ENCODE data around the gene SLC8A2.

The SLC8A2 gene

DNA sequence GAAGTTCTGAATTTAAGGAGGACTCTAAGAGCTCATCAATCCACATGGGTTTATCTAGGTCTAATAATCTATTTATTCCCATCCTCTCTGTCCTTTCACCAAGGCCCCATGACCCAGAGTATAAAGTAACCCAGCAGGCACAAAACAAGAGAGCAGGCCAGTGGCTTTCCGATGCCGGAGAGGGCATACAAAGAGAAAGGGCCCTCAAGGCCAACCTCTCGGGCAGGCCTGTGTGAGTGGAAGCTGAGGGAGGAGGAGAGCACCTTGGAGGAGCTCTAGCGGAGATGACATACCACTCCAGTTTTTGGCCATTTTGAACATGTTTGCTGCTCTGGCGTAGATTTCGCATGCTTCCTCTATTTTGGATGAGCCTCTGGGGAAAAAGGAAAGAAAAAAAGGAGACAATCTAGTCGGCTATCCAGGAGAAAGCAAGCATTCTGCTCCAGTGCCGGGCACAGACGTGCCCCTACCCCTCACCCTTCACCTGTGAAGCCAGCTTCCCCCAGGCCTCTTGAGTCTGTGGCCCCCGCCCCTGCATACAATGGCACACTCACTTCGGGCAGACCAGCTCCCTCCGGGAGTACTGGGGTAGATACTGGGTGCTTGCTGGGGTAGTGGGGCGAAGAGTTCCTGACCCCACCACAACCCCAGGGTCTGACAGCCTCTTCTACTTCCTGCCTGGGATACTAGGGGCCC, 31.6 kb upstream of the SLC8A2 start:
- DNase-seq: no peak

GRCh38 chr19:47499863-47500830, 28.5 kb upstream of the SLC8A2 start:
- DNase-seq: no peak

DNA sequence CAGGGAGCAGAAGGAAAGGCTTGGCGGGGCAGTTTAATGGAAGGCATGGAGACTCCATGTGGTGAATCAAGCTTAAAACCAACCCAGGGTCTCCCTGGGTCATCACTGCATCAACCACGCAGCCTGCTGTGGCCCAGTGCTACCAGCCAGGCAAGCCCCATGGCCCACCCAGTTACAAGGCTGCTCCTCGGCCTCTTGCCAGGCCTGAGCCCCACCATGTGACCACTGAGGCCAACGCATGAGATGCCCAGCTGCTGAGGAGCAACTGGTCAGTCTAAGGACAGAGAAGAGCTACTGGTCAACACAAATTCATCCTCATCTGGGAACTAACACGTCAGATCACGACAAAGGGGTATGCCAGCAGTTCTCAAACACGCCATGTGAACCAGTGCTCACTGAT, 27.7 kb upstream of the SLC8A2 start:
- DNase-seq: no peak

DNA sequence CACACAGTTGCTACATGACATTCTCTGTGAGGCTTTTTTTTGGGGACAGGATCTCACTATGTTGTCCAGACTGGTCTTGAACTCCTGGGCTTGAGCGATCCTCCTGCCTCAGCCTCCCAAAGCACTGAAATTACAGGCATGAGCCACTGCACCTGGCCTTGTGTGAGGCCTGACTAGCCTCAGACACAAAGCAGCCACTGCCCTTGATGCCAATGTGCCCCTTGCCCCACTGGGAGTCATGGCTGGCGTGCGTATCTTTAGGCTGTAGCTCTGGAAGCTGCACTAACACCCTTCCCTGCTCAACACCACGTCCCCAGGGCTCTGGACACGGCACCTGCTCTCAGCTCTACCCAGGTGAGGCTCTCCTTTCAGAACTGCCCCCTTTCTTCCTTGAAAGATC, 26.9 kb upstream of the SLC8A2 start:
- no peak for DNase-seq

- DNase-seq: no peak
These were observed 26.3 kb upstream of the SLC8A2 start for GRCh38 chr19:47497821-47498520.

DNA sequence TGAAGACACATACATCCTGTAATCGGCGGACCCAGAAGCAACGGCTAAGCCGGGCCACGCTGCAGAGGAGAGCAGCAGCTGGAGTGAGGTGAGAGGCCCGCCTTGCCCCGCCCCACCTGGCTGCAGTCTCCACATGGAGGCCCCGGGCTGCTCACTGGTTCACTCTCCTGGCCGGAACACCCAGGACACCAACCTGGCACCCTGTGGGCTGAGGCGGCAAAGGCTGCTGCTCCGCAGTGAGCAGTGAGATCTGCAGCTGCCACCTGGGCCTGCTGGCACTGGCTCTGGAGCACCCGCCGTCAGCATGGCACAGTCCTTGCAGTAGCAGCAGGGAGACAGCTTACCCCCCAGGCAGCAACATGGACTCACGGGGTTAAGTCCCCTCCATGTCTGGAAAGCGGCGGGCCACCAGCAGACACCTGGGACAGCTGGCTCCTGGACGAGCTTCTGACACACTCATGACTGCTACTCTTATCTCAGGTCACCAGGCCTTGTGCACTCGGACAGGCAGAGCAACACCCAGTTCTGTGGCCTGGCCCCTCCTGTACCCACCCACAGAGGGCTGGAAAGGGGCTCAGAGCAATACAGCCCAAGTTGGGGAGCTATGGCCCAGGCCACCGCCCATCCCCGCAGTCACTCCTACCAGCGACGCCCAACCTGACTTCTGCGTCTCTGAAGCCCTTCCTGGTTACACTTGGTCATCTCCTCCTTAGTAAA, 25.5 kb upstream of the SLC8A2 start:
- no peak for DNase-seq

GRCh38 chr19:47495478-47496372, 24.0 kb upstream of the SLC8A2 start:
- no peak for DNase-seq

- no peak for DNase-seq
These were observed 23.0 kb upstream of the SLC8A2 start for GRCh38 chr19:47494729-47495128.

GRCh38 chr19:47494211-47494547, 22.5 kb upstream of the SLC8A2 start:
- no peak for DNase-seq

DNA sequence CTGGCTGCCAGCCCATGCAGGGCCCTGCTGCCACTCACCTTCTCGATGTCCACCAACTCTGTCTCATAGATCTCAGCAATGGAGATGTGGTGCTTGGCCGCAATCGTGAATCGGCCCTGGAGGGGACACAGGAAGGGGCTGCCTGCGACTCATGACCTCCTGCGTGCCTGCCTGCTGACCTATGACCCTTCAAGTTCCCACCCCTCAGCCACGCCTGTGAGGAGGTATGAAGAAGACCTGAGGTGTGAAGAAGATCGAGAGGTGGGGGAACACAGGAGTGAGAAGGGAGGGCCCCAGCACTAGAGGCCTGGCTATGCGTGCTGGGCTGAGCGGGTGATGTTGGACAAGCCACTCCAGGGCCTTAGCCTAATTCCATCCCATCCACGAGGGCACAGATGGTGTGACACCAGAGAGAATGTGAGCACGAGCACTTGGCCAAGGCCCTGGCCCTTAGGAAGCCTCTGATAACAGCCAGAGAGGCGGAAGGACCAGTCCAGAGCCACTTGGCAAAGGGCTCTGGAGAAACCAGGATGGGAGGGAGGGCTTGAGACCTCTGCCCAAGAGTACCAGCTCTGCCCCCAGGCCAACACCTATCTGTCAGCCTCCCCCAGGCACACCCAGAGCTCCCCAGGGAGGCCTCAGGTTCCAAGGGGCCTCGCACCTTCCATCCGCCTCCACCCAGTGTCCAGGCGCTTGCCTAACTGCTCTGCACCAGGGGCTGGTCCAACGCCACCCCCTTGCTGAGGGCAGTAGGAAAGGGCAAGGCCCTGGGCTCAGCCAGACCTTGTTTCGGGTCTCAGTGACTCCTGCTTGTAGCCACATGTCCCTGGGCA, 21.9 kb upstream of the SLC8A2 start:
- DNase-seq: no peak

DNA sequence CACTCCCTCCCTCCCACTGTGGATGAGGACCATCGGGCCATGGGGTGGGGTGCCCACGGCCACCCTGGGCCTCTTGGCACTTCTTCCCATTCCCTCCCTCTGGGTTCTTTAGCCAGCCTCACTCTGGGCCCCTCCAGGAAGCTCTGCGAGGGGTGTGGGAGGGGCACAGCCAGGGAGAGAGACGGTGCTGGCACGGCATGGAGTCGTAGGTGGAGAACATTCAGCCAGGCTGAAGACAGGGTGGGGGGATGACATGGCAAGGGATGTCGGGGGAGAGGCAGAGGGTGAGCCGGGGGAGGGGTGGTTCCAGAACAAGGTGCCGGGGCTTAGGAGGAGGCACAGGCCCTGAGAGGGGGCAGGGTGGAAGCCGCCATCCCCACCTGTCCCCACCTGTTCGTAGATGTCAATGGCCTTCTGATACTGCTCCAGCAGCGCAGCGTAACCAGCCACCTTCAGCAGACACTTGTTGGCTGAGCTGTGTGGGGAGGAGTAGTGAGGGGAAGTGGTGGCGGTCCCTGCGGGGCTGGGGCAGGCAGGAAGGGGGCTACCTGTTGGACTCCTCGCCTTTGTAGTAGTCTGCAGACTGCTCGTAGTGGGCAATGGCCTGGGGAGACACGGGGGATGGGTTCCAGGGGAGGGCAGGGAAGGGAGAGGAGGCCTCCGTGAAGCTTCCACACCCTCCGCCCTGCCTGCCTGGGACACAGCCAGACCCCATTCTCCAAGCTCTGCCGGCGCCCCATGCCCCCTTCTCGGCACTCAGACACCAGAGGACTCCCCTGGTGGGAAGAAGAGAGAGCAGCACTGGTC, 21.1 kb upstream of the SLC8A2 start:
- DNase-seq: no peak

DNA sequence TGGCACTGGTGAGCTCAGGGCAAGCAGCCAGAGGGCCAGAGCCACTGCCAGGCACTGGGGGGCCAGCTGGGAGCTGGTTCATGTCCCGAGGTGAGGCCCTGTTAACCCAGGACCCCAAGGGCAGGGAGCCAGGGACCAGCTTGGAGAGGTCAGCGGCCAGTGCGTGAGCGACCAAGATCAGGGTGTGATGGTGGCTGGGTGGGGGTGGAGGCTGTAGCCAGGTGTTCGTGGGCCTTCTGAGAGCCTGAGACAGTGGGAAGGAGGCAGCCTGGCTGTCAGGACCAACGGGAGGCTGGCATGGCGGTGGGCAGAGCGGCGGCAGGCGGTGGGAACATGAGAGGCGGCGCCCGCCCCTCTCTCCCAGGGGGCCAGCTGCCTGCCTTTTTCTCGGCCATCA, 20.4 kb upstream of the SLC8A2 start:
- no peak for DNase-seq

DNA sequence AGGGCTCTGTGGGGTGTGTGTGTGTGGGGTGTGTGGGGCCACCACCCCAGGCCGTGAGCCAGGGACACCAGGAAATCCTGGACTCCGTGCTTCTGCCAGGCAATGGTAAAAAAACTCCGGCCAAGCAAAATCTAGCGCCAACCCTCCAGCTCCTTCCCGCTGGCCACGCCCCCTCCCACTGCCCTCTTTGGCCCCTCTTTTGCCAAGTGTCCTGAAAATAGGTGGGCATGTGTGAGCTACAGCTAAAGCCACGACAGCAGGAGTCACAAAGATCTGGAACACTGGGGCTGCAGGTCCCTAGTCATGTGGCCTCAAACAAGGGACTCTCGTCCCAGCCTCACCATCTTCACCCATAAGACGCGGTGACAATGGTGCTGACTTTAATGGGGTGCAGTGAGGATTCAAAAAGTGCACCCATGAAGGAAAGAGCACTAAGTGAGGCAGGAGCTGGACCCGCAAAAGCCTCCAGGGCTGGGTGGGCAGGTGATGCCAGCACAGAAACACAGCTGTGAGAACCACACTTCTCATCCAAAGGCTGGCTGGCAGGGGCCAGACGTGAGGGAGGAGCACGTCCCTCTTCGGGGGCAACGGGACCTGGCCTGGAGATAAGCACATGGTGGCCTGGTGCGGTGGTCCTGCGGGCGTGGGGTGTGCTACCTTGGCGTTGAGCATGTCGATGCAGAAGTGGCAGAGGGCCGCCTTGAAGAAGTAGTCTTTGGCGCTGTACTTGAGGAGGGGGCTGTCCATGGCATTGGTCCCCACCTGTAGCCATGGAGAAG, 19.9 kb upstream of the SLC8A2 start:
- DNase-seq: no peak

DNA sequence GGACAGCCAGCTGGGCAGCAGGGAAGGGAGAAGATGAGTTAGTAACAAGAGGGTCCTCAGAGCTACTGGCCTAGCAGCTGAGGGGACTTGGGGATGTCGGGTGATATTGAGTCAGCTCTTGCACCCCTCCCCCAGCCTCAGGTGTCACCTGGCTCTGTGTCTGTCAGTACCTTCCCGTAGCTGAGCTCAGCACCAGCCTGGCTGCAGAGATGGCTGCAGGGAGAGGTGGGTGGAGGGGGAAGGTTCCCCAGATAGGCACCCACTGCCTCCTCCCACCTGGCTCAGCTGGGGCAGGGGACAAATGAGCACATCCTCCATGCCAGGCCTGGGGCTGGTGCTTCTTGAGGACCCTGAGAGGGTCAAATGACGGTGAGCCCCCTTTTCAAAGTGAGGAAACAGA, 19.2 kb upstream of the SLC8A2 start:
- no peak for DNase-seq

DNA sequence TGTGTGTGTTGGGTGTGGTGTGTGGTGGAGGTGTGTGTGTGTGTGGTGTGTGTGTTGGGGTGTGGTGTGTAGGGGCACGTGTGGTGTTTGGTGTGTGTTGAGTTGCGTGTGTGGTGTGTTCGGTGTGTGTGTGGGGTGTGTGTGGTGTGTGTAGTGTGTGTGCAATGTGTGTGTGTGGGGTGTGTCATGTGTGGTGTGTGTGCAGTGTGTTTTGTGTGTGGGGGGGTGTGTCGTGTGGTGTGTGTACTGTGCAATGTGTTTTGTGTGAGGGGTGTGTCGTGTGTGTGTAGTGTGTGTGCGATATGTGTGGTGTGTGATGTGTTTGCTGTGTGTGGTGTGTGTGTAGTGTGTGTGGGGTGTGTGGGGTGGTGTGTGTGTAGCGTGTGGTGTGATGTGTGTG, 18.3 kb upstream of the SLC8A2 start:
- no peak for DNase-seq

DNA sequence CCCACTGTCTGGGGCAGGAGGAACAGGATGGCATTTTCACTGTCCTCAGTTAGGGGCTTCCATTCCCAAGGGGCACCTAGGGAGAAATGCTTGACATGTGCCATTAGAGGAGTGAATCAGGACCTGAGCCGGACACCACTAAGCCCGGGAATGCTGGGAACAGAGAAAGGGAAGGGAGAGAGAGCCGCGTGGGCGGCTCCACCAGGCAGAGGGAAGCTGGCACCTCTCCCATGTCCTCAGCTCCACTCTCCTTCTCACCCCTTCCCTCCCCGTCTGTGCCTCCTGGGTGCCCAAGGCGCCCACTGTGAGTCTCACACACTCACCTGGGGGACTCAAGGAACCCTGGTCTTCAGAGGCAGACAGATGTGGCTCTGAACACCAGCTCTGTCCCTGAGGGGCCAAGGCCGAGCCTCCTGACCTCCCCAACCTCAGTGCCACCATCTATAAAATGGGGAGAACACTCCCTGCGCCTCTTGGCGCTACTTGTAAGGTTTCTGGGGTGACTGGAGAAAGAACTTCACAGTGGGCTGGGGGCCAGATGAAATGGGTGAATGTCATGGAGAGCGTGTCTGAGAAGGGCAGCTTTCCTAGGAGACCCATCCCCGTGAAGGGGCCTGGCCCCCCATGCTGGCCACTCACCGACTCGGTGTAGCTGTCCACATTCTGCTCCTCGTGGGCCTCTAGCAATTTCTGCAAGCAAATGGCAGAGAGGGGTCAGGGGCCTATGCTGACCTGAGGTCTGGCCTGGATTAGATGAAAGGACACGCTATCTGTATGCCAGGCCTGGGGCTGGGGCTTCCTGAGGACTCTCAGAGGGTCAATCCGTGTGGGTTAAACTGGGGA, 17.6 kb upstream of the SLC8A2 start:
- no peak for DNase-seq

DNA sequence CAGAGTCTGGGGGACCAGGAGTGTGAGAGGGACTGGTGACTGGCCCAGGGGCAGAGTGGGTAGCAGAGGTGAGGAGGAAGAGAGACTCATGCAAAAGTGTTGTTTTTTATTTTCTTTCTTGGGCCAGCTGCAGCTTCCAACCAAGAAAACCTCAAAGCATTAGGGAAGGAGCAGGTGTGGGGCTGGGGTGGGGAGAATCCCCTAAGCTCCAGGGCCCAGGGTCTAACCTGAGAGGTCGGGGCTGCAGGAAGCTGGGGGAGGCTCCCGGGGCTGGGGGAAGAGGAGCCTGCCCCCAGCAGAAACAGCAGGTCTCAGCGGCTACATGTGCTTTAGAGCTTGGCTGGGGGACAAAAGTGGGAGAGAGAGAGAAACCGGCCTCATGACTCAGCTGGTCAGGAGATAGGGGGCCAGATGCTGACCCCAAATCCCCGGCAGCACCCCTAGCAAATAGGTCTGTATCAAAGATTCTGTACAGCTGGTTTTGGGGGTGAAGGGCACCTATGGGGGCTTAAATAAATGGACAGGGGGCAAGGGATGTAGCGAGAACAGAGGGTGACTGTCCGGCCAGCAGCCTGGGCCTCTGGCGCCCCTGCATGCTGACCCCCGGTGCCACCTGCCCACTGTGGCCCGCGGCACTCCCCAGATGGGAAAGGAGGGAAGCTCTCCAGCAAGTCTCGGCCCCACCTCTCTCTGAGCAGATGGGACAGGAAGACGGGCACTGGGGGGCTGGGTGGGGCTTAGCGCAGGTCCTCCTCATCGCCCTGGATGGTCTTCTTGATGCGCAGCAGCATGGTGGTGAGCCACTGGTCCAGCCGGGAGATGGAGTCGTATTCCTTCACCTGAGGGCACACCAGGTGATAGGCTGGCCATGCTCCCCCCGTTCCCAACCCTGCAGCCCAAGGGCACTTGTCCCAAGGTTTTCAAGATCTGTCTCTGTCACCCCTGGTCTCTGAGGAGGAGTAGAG, 16.1 kb upstream of the SLC8A2 start:
- DNase-seq: no peak

All from CD4-positive, alpha-beta T cell treated with Interleukin-4 for 4 hours (primary cell).